ENCODE data around the gene FHL5. TPM values are rescaled to one million over a fixed set of nuclear protein-coding genes. Genes with fewer than 3 reads are reported as not detected.

The FHL5 gene
- total and polyA plus RNA-seq, 2 experiments from 2014 or later = not detected

DNA sequence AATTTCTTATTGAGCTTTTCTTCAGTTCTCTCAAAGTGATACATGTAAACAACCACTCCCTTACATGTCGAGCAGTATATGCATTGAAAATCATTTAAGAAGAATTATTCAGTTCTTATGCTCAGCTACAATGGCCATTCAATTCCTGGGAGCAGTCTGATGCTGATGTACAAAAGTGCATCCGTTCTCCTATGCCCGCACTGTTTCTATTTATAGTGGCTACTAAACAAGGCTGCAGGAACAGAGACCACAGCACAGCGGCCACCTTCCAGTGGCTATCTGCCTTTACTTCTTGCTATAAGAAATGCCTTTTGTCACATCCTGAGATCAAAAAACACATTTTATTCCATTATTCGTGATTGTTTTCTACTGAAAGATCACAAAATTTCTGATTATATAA lies 82.2 kb downstream of the FHL5 start:
- no peak overlapping the region for H2AFZ ChIP-seq
- H3K9me3 ChIP-seq (ENCODE audit: low read depth) = no peaks in the 10 kb centered on the region
- H3K27ac ChIP-seq = no peak overlapping the region
- DNase-seq (ENCODE audit: low spot score) = no peak
- H4K20me1 ChIP-seq (ENCODE audit: insufficient read depth, poor library complexity, severe bottlenecking) = no peaks in the 10 kb centered on the region
- no peaks in the 10 kb centered on the region for H3K9me2 ChIP-seq (replicated peaks; ENCODE audit: insufficient read depth)
- H3K27me3 ChIP-seq = no peaks in the 10 kb centered on the region
- H3K79me2 ChIP-seq = no peaks in the 10 kb centered on the region
- no peak overlapping the region for H3K4me3 ChIP-seq
- H3K4me2 ChIP-seq = no peak overlapping the region
- no peak for TF ChIP-seq EZH2phosphoT487 (IDR thresholded peaks at IDR 0.05; ENCODE audit: low read depth, severe bottlenecking, unreplicated experiment)
- TF ChIP-seq EZH2 (IDR thresholded peaks at IDR 0.05; ENCODE audit: borderline replicate concordance) = no peak
- TF ChIP-seq, protein P1, sequence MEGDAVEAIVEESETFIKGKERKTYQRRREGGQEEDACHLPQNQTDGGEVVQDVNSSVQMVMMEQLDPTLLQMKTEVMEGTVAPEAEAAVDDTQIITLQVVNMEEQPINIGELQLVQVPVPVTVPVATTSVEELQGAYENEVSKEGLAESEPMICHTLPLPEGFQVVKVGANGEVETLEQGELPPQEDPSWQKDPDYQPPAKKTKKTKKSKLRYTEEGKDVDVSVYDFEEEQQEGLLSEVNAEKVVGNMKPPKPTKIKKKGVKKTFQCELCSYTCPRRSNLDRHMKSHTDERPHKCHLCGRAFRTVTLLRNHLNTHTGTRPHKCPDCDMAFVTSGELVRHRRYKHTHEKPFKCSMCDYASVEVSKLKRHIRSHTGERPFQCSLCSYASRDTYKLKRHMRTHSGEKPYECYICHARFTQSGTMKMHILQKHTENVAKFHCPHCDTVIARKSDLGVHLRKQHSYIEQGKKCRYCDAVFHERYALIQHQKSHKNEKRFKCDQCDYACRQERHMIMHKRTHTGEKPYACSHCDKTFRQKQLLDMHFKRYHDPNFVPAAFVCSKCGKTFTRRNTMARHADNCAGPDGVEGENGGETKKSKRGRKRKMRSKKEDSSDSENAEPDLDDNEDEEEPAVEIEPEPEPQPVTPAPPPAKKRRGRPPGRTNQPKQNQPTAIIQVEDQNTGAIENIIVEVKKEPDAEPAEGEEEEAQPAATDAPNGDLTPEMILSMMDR (IDR thresholded peaks at IDR 0.05; ENCODE audit: poor library complexity) = no peak
- no peaks in the 10 kb centered on the region for H3K4me1 ChIP-seq (ENCODE audit: insufficient read depth)
- H3K36me3 ChIP-seq (replicated peaks; ENCODE audit: insufficient read depth, low read depth) = no peaks in the 10 kb centered on the region
- WGBS (ENCODE audit: low lambda C conversion rate, missing lambda C conversion rate) = 86% methylated on average over 5 of the region's 5 CpGs

DNA sequence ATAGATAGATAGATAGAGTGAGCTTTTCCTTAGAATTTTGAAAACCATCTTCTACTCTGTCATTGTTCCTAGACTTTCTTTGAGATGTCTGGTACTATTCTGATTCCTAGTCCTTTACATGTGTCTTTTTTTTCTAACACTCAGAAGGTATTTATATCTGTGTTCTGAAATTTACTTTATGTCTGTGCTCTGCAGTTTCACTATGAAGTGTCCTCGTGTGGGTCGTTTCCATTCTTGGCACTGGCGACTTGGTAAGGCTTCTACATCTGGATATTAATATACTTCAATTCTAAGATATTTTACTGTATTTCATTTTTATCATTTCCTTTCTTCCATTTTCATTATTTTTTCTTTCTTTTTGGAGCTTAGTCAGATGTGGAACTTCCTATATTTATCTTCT lies 87.0 kb downstream of the FHL5 start:
- H4K20me1 ChIP-seq (ENCODE audit: insufficient read depth, poor library complexity, severe bottlenecking) = no peaks in the 10 kb centered on the region
- H3K4me1 ChIP-seq (ENCODE audit: insufficient read depth) = no peaks in the 10 kb centered on the region
- H3K27ac ChIP-seq = no peak overlapping the region
- no peak for DNase-seq (ENCODE audit: low spot score)
- no peak overlapping the region for H3K4me2 ChIP-seq
- no peaks in the 10 kb centered on the region for H3K79me2 ChIP-seq
- H3K36me3 ChIP-seq (replicated peaks; ENCODE audit: insufficient read depth, low read depth) = no peaks in the 10 kb centered on the region
- TF ChIP-seq EZH2 (IDR thresholded peaks at IDR 0.05; ENCODE audit: borderline replicate concordance) (no peak), EZH2phosphoT487 (IDR thresholded peaks at IDR 0.05; ENCODE audit: low read depth, severe bottlenecking, unreplicated experiment) (no peak)
- TF ChIP-seq, protein P1 (IDR thresholded peaks at IDR 0.05; ENCODE audit: poor library complexity) = no peak
- no peaks in the 10 kb centered on the region for H3K27me3 ChIP-seq
- WGBS (ENCODE audit: low lambda C conversion rate, missing lambda C conversion rate) = 91% methylated on average over 3 of the region's 3 CpGs
- H3K9me3 ChIP-seq (ENCODE audit: low read depth) = no peaks in the 10 kb centered on the region
- no peaks in the 10 kb centered on the region for H3K9me2 ChIP-seq (replicated peaks; ENCODE audit: insufficient read depth)
- H3K4me3 ChIP-seq = no peak overlapping the region
- H2AFZ ChIP-seq = no peak overlapping the region

GRCh38 chr6:96651816-96652215 lies 88.9 kb downstream of the FHL5 start:
- WGBS (ENCODE audit: low lambda C conversion rate, missing lambda C conversion rate) = 71% methylated on average over 1 of the region's 1 CpG
- Histone ChIP-seq H3K79me2 (no peaks in the 10 kb centered on the region), H3K9me3 (ENCODE audit: low read depth) (no peaks in the 10 kb centered on the region), H3K27ac (no peak overlapping the region), H3K4me1 (ENCODE audit: insufficient read depth) (no peaks in the 10 kb centered on the region), H3K4me2 (no peak overlapping the region), H2AFZ (no peak overlapping the region), H3K9me2 (replicated peaks; ENCODE audit: insufficient read depth) (no peaks in the 10 kb centered on the region), H3K4me3 (no peak overlapping the region), H4K20me1 (ENCODE audit: insufficient read depth, poor library complexity, severe bottlenecking) (no peaks in the 10 kb centered on the region), H3K27me3 (no peaks in the 10 kb centered on the region), H3K36me3 (replicated peaks; ENCODE audit: insufficient read depth, low read depth) (no peaks in the 10 kb centered on the region)
- no peak for DNase-seq (ENCODE audit: low spot score)
- no peak for TF ChIP-seq EZH2phosphoT487 (IDR thresholded peaks at IDR 0.05; ENCODE audit: low read depth, severe bottlenecking, unreplicated experiment)
- TF ChIP-seq, protein P1 (IDR thresholded peaks at IDR 0.05; ENCODE audit: poor library complexity) = no peak
- TF ChIP-seq EZH2 (IDR thresholded peaks at IDR 0.05; ENCODE audit: borderline replicate concordance) = no peak

DNA sequence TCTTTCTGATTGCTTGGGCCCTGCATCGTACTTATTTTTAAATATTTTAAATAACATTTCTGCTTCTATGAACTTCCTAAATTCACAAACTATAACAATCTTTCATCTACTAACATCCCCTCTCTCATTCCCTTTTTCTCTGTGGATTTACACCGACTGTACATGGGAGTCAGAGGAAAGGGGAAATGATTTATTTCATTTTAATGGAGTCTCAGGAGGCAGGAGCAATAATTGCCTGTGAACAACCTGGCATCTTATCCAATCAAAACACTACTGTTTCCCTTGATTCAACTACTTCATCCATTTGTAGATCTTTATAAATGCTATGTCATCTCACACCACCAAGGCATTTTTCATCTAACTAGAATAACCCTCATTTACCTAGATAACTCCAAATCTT lies 89.6 kb downstream of the FHL5 start:
- Histone ChIP-seq H3K27me3 (no peaks in the 10 kb centered on the region), H3K36me3 (replicated peaks; ENCODE audit: insufficient read depth, low read depth) (no peaks in the 10 kb centered on the region), H3K9me3 (ENCODE audit: low read depth) (no peaks in the 10 kb centered on the region), H2AFZ (no peak overlapping the region), H3K9me2 (replicated peaks; ENCODE audit: insufficient read depth) (no peaks in the 10 kb centered on the region), H3K79me2 (no peaks in the 10 kb centered on the region), H3K27ac (no peak overlapping the region), H4K20me1 (ENCODE audit: insufficient read depth, poor library complexity, severe bottlenecking) (no peaks in the 10 kb centered on the region), H3K4me3 (no peak overlapping the region), H3K4me2 (no peak overlapping the region), H3K4me1 (ENCODE audit: insufficient read depth) (no peaks in the 10 kb centered on the region)
- TF ChIP-seq EZH2phosphoT487 (IDR thresholded peaks at IDR 0.05; ENCODE audit: low read depth, severe bottlenecking, unreplicated experiment) (no peak), EZH2 (IDR thresholded peaks at IDR 0.05; ENCODE audit: borderline replicate concordance) (no peak)
- TF ChIP-seq, protein P1 (IDR thresholded peaks at IDR 0.05; ENCODE audit: poor library complexity) = no peak
- no peak for DNase-seq (ENCODE audit: low spot score)
- 90% methylated on average over 2 of the region's 2 CpGs for WGBS (ENCODE audit: low lambda C conversion rate, missing lambda C conversion rate)
